Left lobe of liver (tissue), 2 donors: ENCODE measurements around the gene TM7SF2. TPM values are rescaled to one million over a fixed set of nuclear protein-coding genes. Genes with fewer than 3 reads are reported as not detected.
"Not testable (repeated sequence)": the region's sequence is repeated elsewhere in the genome, so short reads cannot be mapped to it uniquely, and the experiment has no call there.

Source experiments
- ATAC-seq: fragments of 200-7000 bp; cut with Tn5 transposase; one replicate; pipeline ENCODE4 v1.9.1; 2020; ENCODE audit warnings: mild to moderate bottlenecking, moderate library complexity
- DNase-seq: peaks from one replicate; pipeline ENCODE4 v3.0.0-alpha.2; 2020; ENCODE audit warnings: low spot score
- total RNA-seq: library from RNA; stranded (reverse); gene quantifications from one replicate; pipeline ENCODE4 v1.2.1, GENCODE V29; 2021
- donor health status: DM: no; HTN: no; CAD: no; lungs with moderate emphysema.
- donor health status: DM: no; HTN: yes; CAD: no.

TM7SF2 gene
- total RNA-seq, 1 donor from 2014 or later: 97.6 TPM

DNA sequence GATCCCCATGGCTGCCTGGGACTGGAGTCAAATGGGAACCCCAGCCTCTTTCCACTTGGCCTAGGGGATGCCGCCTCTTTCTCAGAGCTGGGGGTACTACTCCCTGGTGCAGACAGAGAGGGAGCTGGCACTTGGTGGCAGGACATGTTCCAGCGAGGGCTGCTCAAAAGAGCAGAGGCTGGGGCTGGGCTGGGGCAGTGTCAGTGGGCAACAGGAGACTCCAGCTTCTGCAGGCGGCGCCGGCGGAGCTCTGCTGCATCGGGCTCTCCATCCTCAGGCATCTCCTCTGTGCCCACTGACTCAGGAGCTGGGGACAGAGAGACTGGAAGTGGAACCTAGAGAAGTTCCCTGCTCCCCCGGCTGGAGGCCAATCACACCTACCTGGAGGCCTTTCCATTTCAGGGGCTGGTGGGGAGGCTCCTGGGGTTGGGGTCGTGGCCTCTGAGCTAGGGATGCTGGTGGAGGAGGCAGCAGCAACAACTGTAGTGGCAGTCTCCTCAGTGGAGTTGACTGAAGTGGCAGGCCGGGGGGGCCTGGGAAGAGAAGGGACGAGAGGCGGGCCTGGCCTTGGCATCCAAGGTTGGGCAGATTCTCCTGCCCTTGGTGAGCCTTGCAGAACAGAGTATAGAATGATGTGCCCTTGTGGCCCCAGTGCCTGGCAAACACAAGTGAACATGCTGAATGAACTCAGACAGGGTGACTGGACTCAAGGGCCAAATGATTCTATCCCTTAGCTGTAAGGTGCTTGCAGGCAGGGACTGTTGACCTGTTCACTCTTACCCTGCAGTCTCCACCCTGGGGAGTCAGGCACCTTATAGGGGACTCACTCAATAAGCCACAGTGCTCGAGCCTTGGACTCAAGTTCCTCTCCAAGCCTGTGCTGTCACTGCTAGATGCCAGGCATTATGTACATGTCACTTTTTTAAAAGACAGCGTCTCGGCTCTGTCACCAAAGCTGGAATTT, 16.8 kb downstream of the TM7SF2 start:
- ATAC-seq (no peak), DNase-seq (no peak)

DNA sequence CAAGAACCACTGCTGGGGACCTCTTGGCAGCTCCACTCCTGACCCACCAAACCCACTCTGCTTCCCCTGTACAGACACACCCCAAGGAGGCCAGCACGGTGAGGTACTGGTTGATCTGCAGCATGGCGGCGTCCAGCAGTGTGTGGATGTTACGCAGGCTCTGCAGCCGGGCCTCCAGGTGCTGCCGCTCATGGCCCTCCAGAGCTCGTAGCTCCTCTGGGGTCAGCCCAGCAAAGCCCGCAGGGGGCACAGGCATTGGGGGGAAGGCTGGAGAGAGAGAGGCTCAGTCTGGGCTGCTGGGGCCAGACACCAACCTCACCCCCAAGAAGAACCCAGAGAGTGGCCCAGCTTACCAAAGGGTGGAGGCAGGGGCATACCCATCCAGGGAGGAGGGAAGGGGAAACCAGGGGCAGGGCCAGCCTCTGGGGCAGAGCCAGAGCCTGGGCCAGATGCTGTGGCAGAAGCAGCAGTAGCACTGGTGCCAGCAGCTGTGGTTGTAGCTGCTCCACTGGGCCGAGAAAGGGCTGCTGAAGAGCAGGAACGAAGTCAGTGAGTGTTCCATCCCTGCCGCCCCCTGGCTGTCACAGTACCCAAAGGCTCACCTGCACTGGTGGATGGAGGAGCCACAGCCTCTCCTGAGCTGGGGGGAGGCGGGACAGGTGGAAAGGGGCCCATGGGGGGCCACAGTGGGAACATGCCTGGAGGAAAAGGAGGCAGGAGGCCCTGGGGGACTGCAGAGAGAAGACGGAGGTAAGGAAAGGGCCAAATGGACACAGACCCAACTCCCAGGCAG, 18.2 kb downstream of the TM7SF2 start:
- DNase-seq: no peak
- ATAC-seq: no peak

DNA sequence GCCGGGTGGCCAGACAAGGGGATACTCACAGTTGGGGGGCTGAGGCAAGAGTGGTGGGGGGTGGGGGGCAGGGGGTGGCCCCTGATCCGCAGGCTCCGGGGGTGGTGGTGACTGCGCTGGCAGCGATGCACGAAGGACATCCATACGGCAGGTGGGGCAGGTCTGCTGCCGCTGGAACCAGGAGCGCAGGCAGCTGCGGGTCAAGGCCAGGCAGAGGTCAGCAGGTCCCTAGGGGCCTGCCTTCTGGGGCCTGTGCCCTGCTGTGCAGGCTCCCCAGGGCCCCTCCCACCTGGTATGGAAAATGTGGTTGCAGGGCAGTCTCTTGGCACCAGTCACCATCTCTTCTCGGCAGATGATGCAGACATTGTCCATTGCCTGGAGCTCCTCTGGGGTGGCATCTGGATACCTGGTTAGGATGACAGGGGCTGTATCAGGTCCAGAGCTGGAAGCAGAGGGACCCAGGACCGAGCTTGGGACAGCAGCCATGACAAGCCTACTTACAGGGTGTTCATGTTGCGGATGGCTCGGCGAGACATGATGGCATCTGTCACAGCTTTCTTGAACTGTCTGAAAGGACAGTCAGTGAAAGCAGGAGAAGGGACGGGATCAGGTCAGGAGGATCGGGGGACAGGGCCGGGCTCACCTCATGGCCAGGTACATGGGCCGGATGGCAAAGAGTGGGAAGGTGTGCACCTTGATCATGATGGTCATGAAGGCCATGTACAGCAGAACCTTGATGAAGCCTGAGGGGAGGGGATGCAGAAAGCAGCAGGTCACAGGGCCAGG, 19.2 kb downstream of the TM7SF2 start:
- peak; percentile 47 for DNase-seq

DNA sequence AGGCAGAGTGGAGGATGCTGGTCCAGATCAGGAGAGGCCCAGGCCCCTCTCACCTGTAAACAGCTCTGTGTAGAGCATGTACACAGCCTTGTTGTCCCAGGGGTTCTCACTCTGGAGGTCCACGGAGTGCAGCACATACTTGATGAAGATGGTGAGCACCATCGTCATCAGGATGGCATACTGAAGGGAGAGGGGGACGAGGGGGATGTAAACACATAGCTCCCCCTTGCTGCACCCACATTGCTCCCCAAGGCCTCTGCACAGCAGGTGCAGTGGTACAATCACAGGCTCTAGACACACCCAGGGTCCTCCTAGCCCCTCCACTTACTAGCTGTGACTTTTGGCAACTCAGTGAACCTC, 19.7 kb downstream of the TM7SF2 start:
- ATAC-seq (no peak), DNase-seq (no peak)

More for the DNA sequence above, 19.2 kb downstream of the TM7SF2 start:
- ATAC-seq: no peak

DNA sequence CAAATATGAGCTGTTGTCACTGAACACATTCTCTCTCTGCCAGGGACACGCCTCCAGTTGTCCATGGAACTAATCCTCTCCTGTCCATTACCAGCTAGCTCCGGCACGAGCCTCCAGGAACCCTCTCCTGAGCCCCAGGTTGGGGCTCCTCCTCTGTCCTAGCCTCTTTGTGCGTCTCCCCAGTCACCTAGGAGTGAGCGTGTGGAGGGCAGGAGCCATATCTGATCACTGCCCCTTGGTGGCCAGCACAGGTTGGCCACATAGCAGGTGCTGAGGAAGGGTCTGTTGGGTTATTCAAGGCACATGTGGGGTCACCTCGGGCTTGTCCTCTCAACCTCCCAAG, 20.2 kb downstream of the TM7SF2 start:
- no peak for DNase-seq
- no peak for ATAC-seq

DNA sequence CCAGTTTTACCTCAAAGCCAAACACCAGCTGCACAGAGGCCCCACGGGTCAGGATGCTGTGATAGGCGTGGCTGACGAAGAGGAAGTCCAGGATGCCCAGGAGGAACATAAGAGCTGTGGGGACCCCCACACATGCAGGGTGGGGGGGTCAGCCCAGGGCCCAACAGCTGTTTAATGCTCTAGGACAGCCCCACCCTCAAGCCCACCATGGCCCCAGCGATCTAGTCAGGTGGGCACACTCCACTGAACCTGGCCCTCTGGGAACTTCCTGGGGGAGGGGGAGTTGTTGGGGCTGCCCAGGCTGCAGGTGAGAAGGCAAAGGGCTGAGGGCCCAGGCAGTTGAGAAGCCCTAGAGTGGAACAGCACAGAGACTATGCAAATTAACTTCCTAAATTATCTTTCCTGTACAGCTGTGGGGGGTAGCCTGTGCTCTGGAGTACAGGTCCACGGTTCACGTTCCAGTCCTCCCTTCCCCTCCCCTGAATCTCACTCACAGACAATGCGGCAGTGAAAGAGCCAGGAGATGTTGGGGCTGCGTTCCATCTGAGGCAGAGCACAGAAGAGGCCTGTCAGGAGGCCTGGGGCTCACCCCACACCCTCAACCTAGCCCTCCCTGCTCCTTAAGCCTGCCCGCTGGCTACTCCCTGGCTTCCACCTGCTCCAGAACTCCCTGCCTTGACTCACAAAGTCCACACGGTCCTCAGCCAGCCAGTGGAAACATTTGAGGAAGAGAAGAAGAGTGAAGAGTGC, 20.7 kb downstream of the TM7SF2 start:
- ATAC-seq (no peak), DNase-seq (no peak)

DNA sequence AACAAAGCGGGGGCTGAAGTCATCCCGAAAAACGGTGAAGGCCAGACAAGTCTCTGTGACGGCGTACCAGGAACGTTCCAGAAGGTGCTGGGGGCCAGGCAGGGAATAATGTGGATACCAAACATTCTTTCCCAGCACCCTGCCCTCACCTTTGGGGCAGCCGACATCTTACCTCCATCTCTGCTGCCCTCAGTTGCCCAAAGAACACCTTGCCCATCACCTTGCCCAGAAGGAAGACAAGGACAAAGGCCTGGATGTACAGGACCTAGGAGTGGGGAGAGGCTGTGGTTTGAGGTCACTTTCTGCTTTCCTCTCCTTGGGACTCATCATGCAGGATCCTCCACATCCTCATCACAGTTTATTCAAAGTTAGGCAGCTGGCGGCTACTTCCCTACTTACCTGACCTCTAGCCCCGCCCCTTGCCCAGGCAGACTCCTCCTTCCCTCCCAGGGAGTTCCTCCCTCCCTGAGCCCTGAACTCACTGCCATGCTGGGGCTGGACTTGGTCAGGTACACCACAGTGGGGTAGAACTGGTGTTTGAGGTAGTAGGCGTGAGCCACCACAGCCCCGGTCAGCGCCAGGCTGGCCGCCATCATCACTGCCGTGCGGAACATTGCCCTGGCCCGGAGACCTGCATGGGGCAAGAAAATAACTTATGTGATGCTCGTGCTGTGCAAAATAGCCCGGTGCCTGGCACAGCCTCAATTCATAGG, 21.5 kb downstream of the TM7SF2 start:
- peak; percentile 85 for DNase-seq
- ATAC-seq: peak; percentile 63

DNA sequence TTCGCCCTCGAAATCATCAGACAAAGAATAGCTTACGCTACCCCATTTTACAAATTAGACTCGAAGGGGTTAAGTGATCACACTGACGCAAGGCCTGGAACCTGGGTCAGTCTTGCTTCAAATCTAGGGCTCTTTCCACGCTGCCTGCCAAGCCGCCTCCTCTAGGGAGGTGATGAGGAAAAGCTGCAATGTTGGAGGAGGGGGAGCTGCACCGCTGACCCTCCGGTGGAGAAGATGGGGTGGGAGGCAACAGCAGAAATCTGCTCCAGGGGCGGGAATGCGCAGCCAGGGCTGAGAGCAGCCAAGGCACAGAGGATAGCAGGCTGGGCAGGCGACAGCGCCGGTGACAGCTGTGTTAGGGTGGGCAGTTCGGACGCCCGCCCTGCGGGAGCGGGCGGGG, 22.1 kb downstream of the TM7SF2 start:
- peak; percentile 20 for ATAC-seq
- peak; percentile 73 for DNase-seq

DNA sequence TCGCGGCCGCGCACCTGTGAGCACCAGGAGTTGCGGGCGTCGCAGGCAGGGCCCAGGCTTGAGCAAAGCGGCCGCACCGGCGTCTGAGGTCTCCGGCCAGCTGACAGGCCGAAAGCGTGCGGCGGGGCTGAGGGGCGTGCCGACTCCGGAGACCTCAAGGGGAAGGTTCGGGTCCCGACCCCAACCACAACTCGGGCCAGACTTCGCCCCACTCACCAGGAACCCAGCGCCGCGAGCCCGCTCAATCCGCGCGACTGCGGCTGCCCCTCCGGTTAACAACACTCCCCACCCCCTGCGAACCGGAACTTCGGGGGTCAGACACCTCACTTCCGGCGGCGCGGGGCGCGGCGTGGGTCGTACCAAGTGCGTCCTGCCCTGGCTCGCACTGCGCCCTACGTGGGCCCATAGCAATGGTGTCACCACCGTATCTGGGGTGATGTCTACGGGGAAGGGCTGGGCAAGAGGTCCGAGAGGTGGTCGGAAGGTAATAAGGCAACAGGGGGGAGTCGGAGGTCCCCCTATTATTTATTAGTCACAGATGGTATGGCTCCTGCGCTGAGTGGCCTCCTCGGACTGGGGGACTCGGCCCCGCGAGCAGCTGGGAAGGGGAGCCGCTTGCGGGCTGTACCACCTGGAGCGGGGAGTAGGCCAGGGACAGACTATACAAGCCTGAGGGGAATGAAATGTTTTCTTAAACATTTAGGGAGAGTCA, 22.7 kb downstream of the TM7SF2 start, which contains the start of gene SYVN1:
SYVN1 (minus strand) TSS at position 280 of the 712 bp plus-strand sequence. CDS start 918 bp downstream, outside the sequence.
- ATAC-seq (peak; percentile 84), DNase-seq (peak; percentile 96)

DNA sequence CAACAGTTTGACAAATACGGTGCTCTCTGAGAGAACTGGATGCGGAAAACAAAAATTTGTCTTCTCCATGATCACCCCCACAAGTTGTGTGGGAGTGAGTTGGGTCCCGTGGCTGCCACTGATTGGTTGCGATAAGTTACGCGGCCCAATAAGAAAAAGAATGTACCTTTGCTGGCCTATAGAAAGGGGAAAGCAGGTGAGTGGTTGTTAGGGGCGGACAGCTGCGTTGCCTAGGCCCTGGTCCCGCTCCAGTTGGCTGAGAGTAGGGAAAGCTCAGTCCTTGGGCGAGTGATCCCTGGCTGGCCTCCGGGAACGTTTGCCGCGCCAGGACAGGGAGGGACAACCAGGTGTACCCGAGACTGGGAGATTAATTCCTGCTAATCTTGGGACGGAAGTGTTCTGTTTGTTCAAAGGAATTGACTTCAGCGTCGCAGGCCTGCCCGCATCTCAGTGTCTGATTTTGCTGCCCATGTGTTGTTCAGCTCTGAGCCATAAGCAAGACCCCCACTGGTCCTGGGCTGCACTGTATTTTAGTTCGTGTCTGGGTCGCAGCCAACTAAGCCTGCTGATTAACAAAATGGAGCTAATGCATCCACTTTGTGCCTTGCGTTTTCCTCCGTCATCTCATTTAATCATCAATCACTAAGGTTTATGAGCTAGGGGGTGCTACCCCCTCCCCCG, 23.4 kb downstream of the TM7SF2 start:
- DNase-seq (peak; percentile 98), ATAC-seq (peak; percentile 75)

DNA sequence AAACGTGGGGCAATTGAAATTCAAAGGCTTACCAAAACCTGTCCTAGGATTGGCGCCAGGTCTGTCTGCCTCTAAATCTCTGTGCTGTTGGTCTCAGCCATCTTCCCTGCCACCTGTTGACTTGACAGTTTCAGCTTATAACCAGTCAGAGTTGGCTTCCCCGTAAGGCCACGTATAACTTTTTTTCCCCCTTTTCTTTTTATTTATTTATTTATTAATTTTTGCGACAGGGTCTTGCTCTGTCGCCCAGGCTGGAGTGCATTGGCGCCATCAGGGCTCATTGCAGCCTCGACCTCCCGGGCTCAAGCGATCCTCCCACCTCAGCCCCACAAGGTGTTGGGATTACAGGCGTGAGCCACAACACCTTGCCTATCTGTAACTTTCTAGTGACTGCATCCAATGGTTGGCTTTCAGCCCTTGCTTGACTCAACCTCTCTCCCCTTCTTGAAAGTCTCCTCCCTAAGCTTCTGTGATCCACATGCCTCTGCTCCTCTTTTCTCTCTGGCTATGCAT, 24.0 kb downstream of the TM7SF2 start:
- ATAC-seq (no peak), DNase-seq (no peak)

DNA sequence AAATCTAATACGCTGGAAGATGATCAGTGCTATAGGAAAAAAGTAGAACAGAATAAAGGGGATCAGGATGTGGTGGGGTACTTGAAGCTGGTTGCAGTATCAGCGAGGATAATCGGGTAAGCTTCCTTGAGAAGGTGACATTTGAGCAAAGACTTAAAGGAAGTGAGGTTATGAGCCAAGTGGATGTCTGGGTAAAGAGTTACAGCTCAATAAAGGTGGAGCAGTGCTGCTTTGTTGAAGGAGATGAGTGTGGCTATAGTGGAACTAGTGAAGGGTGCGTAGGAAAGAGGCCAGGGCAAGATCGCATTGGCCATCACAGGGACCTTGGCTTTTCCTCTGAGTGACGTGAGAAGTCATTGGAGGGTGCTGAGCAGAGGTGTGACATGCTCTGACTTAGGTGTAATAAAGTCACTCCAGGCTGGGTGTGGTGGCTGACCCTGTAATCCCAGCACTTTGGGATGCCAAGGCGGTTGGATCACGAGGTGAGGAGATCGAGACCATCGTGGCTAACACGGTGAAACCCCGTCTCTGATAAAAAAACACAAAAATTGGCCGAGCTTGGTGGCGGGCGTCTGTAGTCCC, 24.9 kb downstream of the TM7SF2 start:
- ATAC-seq (no peak), DNase-seq (no peak)

DNA sequence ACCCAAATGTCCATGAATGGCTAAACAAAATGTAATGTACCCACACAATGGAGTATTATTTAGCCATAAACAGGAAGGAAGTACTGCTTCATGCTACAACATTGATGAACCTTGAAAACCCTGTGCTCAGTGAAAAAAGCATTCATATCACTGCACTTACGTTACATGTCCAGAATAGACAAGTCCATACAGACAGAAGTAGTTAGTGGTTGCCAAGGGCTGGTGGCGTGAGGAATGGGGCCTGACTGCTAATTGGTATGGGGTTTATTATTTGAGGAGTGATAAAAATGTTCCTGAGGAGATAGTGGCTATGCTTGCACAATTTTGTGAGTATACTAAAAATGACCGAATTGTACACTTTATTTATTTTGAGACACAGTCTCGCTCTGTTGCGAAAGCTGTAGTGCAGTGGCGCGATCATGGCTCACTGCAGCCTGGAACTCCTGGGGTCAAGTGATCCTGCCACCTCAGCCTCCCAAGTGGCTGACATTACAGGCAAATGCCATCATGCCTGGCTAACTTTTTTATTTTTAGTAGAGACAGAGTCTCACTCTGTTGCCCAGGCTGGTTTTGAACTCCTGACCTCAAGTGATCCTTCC, 30.3 kb downstream of the TM7SF2 start:
- peak; percentile 62 for ATAC-seq
- DNase-seq: peak; percentile 66

DNA sequence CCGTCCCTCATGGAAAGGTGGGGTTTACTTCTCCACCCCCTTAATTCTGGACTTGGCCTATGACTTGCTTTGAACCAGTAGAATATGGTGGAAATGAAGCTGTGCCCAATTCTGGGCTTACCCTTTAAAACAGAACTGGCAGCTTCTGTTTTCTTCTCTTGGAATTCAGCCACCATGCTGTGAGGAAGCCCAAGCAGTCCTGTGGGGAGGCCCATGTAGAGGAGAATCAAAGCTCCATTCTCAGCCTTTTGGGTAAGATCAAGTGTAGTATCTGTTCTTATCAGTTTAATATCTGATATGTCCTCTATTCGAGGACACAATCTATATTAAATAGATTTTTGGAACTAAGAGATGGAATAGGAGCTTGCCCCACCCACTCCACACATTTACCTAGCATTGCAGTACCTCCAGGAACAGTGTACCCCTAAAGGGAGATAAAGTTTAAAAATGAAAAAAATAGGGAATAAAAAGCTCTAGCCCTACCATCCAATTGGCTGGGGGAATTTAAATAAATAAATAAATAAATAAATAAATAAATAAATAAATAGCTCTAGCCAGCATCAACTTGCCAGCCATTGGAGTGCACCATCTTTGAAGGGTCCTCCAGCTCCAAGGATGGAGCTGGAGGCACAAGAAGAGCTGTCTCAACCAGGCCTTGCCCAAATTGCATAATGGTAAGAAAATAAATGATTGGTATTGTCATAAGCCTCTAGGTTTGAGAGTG, 35.8 kb downstream of the TM7SF2 start:
- no peak for DNase-seq
- ATAC-seq: no peak

DNA sequence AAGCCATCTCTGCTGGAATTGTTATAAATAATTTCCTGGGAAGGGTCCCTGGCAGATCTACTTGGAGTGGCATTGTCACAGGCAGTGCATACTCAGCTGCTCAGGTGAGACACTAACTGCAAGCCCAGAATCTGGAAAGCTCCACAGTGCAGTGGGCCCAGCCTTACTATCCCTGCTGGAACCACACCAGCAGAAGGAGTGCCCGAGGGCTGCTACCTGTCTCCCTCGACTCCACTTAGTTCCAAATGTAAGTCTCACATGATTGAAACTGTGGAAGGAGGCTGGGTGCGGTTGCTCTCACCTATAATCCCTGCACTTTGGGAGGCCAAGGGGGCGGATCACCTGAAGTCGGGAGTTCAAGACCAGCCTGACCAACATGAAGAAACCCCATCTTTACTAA, 37.0 kb downstream of the TM7SF2 start:
- no peak for DNase-seq
- ATAC-seq: no peak

DNA sequence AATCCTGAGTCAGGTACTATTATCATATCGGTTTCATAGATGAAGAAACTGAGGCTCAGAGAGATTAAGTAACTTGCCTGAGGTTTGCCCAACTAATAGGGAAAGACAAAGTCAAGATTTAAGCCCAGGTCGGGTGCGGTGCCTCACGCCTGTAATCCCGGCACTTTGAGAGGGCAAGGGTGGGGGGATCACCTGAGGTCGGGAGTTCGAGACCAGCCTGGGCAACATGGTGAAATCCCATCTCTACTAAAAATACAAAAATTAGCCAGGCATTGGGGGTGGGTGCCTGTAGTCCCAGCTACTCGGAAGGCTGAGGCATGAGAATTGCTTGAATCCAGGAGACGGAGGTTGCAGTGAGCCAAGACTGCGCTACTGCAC, 38.4 kb downstream of the TM7SF2 start:
- DNase-seq, ATAC-seq: not testable (repeated sequence)
